ENCODE measurements around the gene SUDS3. TPM values are rescaled to one million over a fixed set of nuclear protein-coding genes. Genes with fewer than 3 reads are reported as not detected.

SUDS3 gene
- total RNA-seq, 1 experiment from 2014 or later, result 50.5 TPM

- no TSS peak for BruUV-seq (replicated peaks)
- H3K27me3 Mint-ChIP-seq (ENCODE audit: unreplicated experiment), result no peaks in the 10 kb centered on the region
- no peaks in the 10 kb centered on the region for H3K9me3 Mint-ChIP-seq (ENCODE audit: low read depth, unreplicated experiment)
- no peak overlapping the region for H3K4me3 Mint-ChIP-seq (ENCODE audit: low read depth, unreplicated experiment)
- intact Hi-C loops (cut with micrococcal nuclease; ENCODE audit: unreplicated experiment), result no loop called here
- TF ChIP-seq, protein P1, sequence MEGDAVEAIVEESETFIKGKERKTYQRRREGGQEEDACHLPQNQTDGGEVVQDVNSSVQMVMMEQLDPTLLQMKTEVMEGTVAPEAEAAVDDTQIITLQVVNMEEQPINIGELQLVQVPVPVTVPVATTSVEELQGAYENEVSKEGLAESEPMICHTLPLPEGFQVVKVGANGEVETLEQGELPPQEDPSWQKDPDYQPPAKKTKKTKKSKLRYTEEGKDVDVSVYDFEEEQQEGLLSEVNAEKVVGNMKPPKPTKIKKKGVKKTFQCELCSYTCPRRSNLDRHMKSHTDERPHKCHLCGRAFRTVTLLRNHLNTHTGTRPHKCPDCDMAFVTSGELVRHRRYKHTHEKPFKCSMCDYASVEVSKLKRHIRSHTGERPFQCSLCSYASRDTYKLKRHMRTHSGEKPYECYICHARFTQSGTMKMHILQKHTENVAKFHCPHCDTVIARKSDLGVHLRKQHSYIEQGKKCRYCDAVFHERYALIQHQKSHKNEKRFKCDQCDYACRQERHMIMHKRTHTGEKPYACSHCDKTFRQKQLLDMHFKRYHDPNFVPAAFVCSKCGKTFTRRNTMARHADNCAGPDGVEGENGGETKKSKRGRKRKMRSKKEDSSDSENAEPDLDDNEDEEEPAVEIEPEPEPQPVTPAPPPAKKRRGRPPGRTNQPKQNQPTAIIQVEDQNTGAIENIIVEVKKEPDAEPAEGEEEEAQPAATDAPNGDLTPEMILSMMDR (IDR thresholded peaks at IDR 0.05; ENCODE audit: unreplicated experiment), result no peak
- DNase-seq, result no peak
- peaks cover 25% of the 10 kb centered on the region for H3K4me1 Mint-ChIP-seq (ENCODE audit: low read depth, unreplicated experiment)
- CTCF ChIA-PET, result no interaction called here
- H3K27ac Mint-ChIP-seq (ENCODE audit: unreplicated experiment), result no peak overlapping the region
- no peaks in the 10 kb centered on the region for H3K36me3 Mint-ChIP-seq (ENCODE audit: insufficient read depth, unreplicated experiment)
These were observed 31.0 kb upstream of the SUDS3 start for GRCh38 chr12:118345355-118345754.

- Mint-ChIP-seq H3K9me3 (ENCODE audit: low read depth, unreplicated experiment) (no peaks in the 10 kb centered on the region), H3K4me1 (ENCODE audit: low read depth, unreplicated experiment) (peaks cover 25% of the 10 kb centered on the region), H3K27me3 (ENCODE audit: unreplicated experiment) (no peaks in the 10 kb centered on the region), H3K36me3 (ENCODE audit: insufficient read depth, unreplicated experiment) (no peaks in the 10 kb centered on the region), H3K27ac (ENCODE audit: unreplicated experiment) (no peak overlapping the region), H3K4me3 (ENCODE audit: low read depth, unreplicated experiment) (no peak overlapping the region)
- DNase-seq, result no peak
- CTCF ChIA-PET, result no interaction called here
- BruUV-seq (replicated peaks), result no TSS peak
- TF ChIP-seq, protein P1 (IDR thresholded peaks at IDR 0.05; ENCODE audit: unreplicated experiment), result no peak
- intact Hi-C loops (cut with micrococcal nuclease; ENCODE audit: unreplicated experiment), result no loop called here
These were observed 29.5 kb upstream of the SUDS3 start for GRCh38 chr12:118346895-118347294.

GRCh38 chr12:118347916-118348315 lies 28.4 kb upstream of the SUDS3 start:
- intact Hi-C loops (cut with micrococcal nuclease; ENCODE audit: unreplicated experiment), result no loop called here
- H3K4me3 Mint-ChIP-seq (ENCODE audit: low read depth, unreplicated experiment), result no peak overlapping the region
- H3K36me3 Mint-ChIP-seq (ENCODE audit: insufficient read depth, unreplicated experiment), result no peaks in the 10 kb centered on the region
- peaks cover 25% of the 10 kb centered on the region for H3K4me1 Mint-ChIP-seq (ENCODE audit: low read depth, unreplicated experiment)
- TF ChIP-seq, protein P1 (IDR thresholded peaks at IDR 0.05; ENCODE audit: unreplicated experiment), result no peak
- peak overlapping the region; percentile 3 for H3K27ac Mint-ChIP-seq (ENCODE audit: unreplicated experiment)
- no peak for DNase-seq
- CTCF ChIA-PET, result interaction anchor here (0.6 kb wide), 1 partner anchor 168 kb away, joined by 3 read pairs; no protein-coding TSS in a partner anchor
- BruUV-seq (replicated peaks), result no TSS peak
- H3K9me3 Mint-ChIP-seq (ENCODE audit: low read depth, unreplicated experiment), result no peaks in the 10 kb centered on the region
- no peaks in the 10 kb centered on the region for H3K27me3 Mint-ChIP-seq (ENCODE audit: unreplicated experiment)

DNA sequence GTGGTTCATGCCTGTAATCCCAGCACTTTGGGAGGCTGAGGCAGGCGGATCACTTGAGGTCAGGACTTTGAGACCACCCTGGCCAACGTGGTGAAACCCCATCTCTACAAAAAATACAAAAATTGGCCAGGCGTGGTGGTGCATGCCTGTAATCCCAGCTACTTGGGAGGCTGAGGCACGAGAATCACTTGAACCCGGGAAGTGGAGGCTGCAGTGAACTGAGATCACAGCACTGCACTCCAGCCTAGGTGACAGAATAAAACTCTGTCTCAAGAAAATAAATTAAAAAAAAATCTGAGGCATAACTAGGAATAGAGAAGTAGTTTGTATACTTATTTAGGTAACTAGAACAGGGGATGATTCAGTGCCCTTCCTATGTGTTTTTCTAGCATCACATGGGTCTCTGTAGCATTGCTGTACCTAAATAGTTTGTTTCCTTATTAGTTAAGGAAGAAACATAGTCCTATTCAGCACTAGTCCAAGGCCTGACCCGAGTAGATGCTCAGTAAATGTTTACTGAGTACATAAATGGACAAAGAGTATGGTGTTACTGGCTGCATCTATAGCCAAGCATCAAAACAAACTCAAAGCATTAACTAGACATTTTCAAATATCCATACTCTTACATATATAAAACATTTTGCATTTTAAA lies 25.3 kb upstream of the SUDS3 start:
- H3K27me3 Mint-ChIP-seq (ENCODE audit: unreplicated experiment), result no peaks in the 10 kb centered on the region
- H3K4me1 Mint-ChIP-seq (ENCODE audit: low read depth, unreplicated experiment), result peaks cover 21% of the 10 kb centered on the region
- H3K27ac Mint-ChIP-seq (ENCODE audit: unreplicated experiment), result no peak overlapping the region
- no peak for DNase-seq
- CTCF ChIA-PET, result interaction anchor here (1.0 kb wide), 1 partner anchor 22 kb away, joined by 3 read pairs; the partner anchor contains the start of gene TAOK3
- H3K36me3 Mint-ChIP-seq (ENCODE audit: insufficient read depth, unreplicated experiment), result no peaks in the 10 kb centered on the region
- no peaks in the 10 kb centered on the region for H3K9me3 Mint-ChIP-seq (ENCODE audit: low read depth, unreplicated experiment)
- BruUV-seq (replicated peaks), result no TSS peak
- intact Hi-C loops (cut with micrococcal nuclease; ENCODE audit: unreplicated experiment), result no loop called here
- no peak overlapping the region for H3K4me3 Mint-ChIP-seq (ENCODE audit: low read depth, unreplicated experiment)
- TF ChIP-seq, protein P1 (IDR thresholded peaks at IDR 0.05; ENCODE audit: unreplicated experiment), result no peak

All from Calu3 (cell line).